ENCODE measurements around the gene CTU2. TPM values are rescaled to one million over a fixed set of nuclear protein-coding genes. Genes with fewer than 3 reads are reported as not detected.

Gene CTU2
- total RNA-seq, 1 experiment from 2014 or later: 39.5 TPM

GRCh38 chr16:88706965-88707826 lies 893 bp downstream of the CTU2 start:
- CTCF ChIA-PET: no interaction called here
- intact Hi-C loops (cut with micrococcal nuclease; ENCODE audit: unreplicated experiment): no loop called here
- H3K4me3 Mint-ChIP-seq (ENCODE audit: low read depth, unreplicated experiment): peak overlapping the region; percentile 80

GRCh38 chr16:88710556-88710955 lies 4.3 kb downstream of the CTU2 start:
- no TSS peak for BruUV-seq (replicated peaks)
- no peak for TF ChIP-seq CTCF (IDR thresholded peaks at IDR 0.05; ENCODE audit: unreplicated experiment)
- Mint-ChIP-seq H3K27ac (ENCODE audit: unreplicated experiment) (no peak overlapping the region), H3K27me3 (ENCODE audit: unreplicated experiment) (no peaks in the 10 kb centered on the region), H3K4me1 (ENCODE audit: low read depth, unreplicated experiment) (peaks cover 9% of the 10 kb centered on the region), H3K9me3 (ENCODE audit: low read depth, unreplicated experiment) (no peaks in the 10 kb centered on the region), H3K4me3 (ENCODE audit: low read depth, unreplicated experiment) (no peak overlapping the region), H3K36me3 (ENCODE audit: insufficient read depth, unreplicated experiment) (peaks cover 50% of the 10 kb centered on the region)
- no peak for DNase-seq
- intact Hi-C loops (cut with micrococcal nuclease; ENCODE audit: unreplicated experiment): no loop called here
- CTCF ChIA-PET: no interaction called here

More at GRCh38 chr16:88706965-88707826, 893 bp downstream of the CTU2 start:
- no peaks in the 10 kb centered on the region for H3K27me3 Mint-ChIP-seq (ENCODE audit: unreplicated experiment)
- no peak for DNase-seq
- H3K9me3 Mint-ChIP-seq (ENCODE audit: low read depth, unreplicated experiment): no peaks in the 10 kb centered on the region
- H3K4me1 Mint-ChIP-seq (ENCODE audit: low read depth, unreplicated experiment): peaks cover 9% of the 10 kb centered on the region
- BruUV-seq (replicated peaks): TSS peak; percentile 77
- peaks cover 51% of the 10 kb centered on the region for H3K36me3 Mint-ChIP-seq (ENCODE audit: insufficient read depth, unreplicated experiment)
- no peak for TF ChIP-seq CTCF (IDR thresholded peaks at IDR 0.05; ENCODE audit: unreplicated experiment)
- H3K27ac Mint-ChIP-seq (ENCODE audit: unreplicated experiment): peak overlapping the region; percentile 77

GRCh38 chr16:88711750-88712340 lies 5.5 kb downstream of the CTU2 start:
- CTCF ChIA-PET: no interaction called here
- no TSS peak for BruUV-seq (replicated peaks)
- DNase-seq: no peak
- Mint-ChIP-seq H3K27ac (ENCODE audit: unreplicated experiment) (no peak overlapping the region), H3K27me3 (ENCODE audit: unreplicated experiment) (no peaks in the 10 kb centered on the region), H3K9me3 (ENCODE audit: low read depth, unreplicated experiment) (no peaks in the 10 kb centered on the region), H3K4me3 (ENCODE audit: low read depth, unreplicated experiment) (no peak overlapping the region), H3K4me1 (ENCODE audit: low read depth, unreplicated experiment) (peaks cover 9% of the 10 kb centered on the region), H3K36me3 (ENCODE audit: insufficient read depth, unreplicated experiment) (peaks cover 50% of the 10 kb centered on the region)
- intact Hi-C loops (cut with micrococcal nuclease; ENCODE audit: unreplicated experiment): no loop called here
- no peak for TF ChIP-seq CTCF (IDR thresholded peaks at IDR 0.05; ENCODE audit: unreplicated experiment)

- intact Hi-C loops (cut with micrococcal nuclease; ENCODE audit: unreplicated experiment): no loop called here
- H3K36me3 Mint-ChIP-seq (ENCODE audit: insufficient read depth, unreplicated experiment): peaks cover 50% of the 10 kb centered on the region
- CTCF ChIA-PET: no interaction called here
Measured at GRCh38 chr16:88712362-88712979, 6.2 kb downstream of the CTU2 start.

More at GRCh38 chr16:88712362-88712979, 6.2 kb downstream of the CTU2 start:
- Mint-ChIP-seq H3K4me3 (ENCODE audit: low read depth, unreplicated experiment) (no peak overlapping the region), H3K4me1 (ENCODE audit: low read depth, unreplicated experiment) (peaks cover 2% of the 10 kb centered on the region), H3K27me3 (ENCODE audit: unreplicated experiment) (no peaks in the 10 kb centered on the region), H3K27ac (ENCODE audit: unreplicated experiment) (no peak overlapping the region), H3K9me3 (ENCODE audit: low read depth, unreplicated experiment) (no peaks in the 10 kb centered on the region)
- DNase-seq: no peak
- no peak for TF ChIP-seq CTCF (IDR thresholded peaks at IDR 0.05; ENCODE audit: unreplicated experiment)
- no TSS peak for BruUV-seq (replicated peaks)
